Muscle of arm (tissue), 12 donors: ENCODE results near the gene TTBK2. TPM values are rescaled to one million over a fixed set of nuclear protein-coding genes. Genes with fewer than 3 reads are reported as not detected.
"Not testable (repeated sequence)": the region's sequence is repeated elsewhere in the genome, so short reads cannot be mapped to it uniquely, and the experiment has no call there.

Experiments used
- DNase-seq: peaks from one replicate; pipeline ENCODE4 v3.0.0-alpha.2; 2013
- polyA plus RNA-seq, 12 donors: library from polyadenylated mRNA; unstranded; fragments of 120-200 nt; gene quantifications; one replicate each; pipeline ENCODE4 v1.2.1, GENCODE V29; 2013; ENCODE audit not compliant: insufficient read length in 12 of 12

TTBK2 gene
- polyA plus RNA-seq, 12 donors: 7.9 to 15.3 (median 11.2) TPM; not detected in 1

- no peak for DNase-seq
Observed at GRCh38 chr15:42826251-42826890, 94.2 kb downstream of the TTBK2 start.

- DNase-seq: no peak
Observed at GRCh38 chr15:42825599-42825998, 95.0 kb downstream of the TTBK2 start.

GRCh38 chr15:42820811-42821210 is 99.8 kb downstream of the TTBK2 start:
- no peak for DNase-seq

- DNase-seq: no peak
Observed at GRCh38 chr15:42819786-42820185, 100.8 kb downstream of the TTBK2 start.

- DNase-seq: no peak
Observed at GRCh38 chr15:42811433-42811832, 109.1 kb downstream of the TTBK2 start.

GRCh38 chr15:42808913-42809312 is 111.7 kb downstream of the TTBK2 start:
- DNase-seq: no peak

- DNase-seq: no peak
Observed at GRCh38 chr15:42805266-42805665, 115.3 kb downstream of the TTBK2 start.

- DNase-seq: no peak
Observed at GRCh38 chr15:42804739-42805138, 115.8 kb downstream of the TTBK2 start.

GRCh38 chr15:42803436-42803835 is 117.1 kb downstream of the TTBK2 start:
- DNase-seq: no peak

- DNase-seq: no peak
Observed at GRCh38 chr15:42802168-42802567, 118.4 kb downstream of the TTBK2 start.

- no peak for DNase-seq
Observed at GRCh38 chr15:42800731-42801474, 119.7 kb downstream of the TTBK2 start.

GRCh38 chr15:42798802-42799201 is 121.8 kb downstream of the TTBK2 start:
- DNase-seq: no peak

GRCh38 chr15:42796955-42797782 is 123.4 kb downstream of the TTBK2 start:
- no peak for DNase-seq

GRCh38 chr15:42788725-42789124 is 131.9 kb downstream of the TTBK2 start:
- DNase-seq: no peak

GRCh38 chr15:42786978-42787377 is 133.6 kb downstream of the TTBK2 start:
- no peak for DNase-seq

- DNase-seq: no peak
Observed at GRCh38 chr15:42785569-42785968, 135.0 kb downstream of the TTBK2 start.

GRCh38 chr15:42784705-42785104 is 135.9 kb downstream of the TTBK2 start:
- no peak for DNase-seq

- no peak for DNase-seq
Observed at GRCh38 chr15:42782716-42783115, 137.9 kb downstream of the TTBK2 start.

GRCh38 chr15:42775416-42775815 is 145.2 kb downstream of the TTBK2 start:
- DNase-seq: no peak

- DNase-seq: no peak
Observed at GRCh38 chr15:42772901-42773300, 147.7 kb downstream of the TTBK2 start.

GRCh38 chr15:42772144-42772543 is 148.4 kb downstream of the TTBK2 start:
- peak; percentile 46 for DNase-seq

GRCh38 chr15:42766109-42766508 is 154.5 kb downstream of the TTBK2 start:
- not testable (repeated sequence) for DNase-seq
